ENCODE results near the gene SLC66A2. TPM values are rescaled to one million over a fixed set of nuclear protein-coding genes. Genes with fewer than 3 reads are reported as not detected.

SLC66A2 gene
- total RNA-seq, 1 donor from 2014 or later: 65.2 TPM

DNA sequence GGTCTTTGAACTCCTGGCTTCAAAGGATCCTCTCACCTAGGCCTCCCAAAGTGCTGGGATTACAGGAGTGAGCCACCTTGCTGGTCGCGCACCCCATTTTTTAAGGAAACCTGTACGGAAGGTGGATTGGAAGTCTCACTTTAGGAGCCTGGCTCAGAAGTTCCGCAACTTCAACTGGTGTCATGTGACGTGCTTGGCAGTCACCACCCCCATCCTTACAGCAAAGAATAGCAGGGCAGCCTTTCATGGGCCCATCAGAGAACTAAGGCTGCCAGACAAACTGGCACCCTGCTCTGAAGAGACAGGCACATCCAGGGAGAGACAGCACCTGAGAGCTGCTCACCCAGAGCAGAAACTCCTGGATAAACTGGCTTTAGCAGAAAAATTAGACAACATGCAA lies 3.3 kb upstream of the SLC66A2 start:
- peak; percentile 51 for DNase-seq (ENCODE audit: low spot score)
- no peak for ATAC-seq
- intact Hi-C loops (cut with DNase I): no loop called here

- intact Hi-C loops (cut with DNase I): no loop called here
- peak; percentile 22 for DNase-seq (ENCODE audit: low spot score)
- no peak for ATAC-seq
Observed at GRCh38 chr18:79953971-79954651, 2.7 kb upstream of the SLC66A2 start.

DNA sequence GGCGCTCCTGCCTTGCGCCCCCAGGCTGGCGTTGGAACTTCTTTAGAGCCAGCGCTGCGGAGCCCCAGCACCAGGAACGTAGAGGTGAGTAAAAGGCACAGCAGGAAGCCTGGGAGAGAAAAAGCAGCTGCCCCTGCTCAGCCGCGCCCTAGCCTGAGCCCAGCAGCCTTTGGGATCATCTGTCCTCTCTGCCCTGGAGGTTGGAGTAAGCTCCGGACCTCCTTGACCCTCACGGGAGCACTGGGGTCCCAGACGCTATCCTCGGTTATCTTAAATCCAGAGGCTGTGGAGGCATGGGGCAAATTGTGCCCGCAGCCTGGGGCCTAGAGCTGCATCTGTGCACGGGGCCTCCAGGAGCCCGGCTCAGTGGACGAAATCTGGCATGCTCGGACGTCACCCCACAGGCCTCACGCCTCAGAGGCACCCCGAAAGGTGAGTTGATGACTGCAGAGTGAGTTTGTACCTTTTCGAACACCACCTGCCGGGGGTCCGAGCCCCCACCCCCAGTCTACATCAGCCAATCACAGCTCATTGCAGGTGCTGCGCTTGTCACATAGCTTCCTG lies 1.6 kb upstream of the SLC66A2 start:
- intact Hi-C loops (cut with DNase I): no loop called here
- ATAC-seq (no peak), DNase-seq (ENCODE audit: low spot score) (peak; percentile 54)

DNA sequence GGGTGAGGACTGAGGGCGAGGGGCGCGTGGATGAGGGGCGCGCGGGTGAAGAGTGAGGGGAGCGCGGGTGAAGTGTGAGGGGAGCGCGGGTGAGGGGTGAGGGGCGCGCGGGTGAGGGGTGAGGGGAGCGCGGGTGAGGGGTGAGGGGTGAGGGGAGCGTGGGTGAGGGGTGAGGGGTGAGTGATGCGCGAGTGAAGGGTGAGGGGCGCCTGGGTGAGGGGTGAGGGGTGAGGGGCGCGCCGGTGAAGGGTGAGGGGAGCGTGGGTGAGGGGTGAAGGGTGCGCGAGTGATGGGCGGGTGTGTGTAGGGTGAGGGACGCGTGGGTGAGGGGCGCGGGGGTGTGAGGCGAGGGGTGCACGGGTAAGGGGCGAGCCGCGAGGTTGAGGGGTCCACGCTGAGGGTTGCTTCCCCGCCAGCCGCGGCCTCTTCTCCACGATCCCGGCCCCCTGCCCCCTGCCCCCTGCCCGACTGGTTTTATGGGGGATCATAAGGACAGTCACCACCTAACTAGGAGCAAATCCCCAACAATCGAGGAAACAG lies 1.1 kb upstream of the SLC66A2 start:
- ATAC-seq: peak; percentile 7
- peak; percentile 62 for DNase-seq (ENCODE audit: low spot score)
- intact Hi-C loops (cut with DNase I): no loop called here

DNA sequence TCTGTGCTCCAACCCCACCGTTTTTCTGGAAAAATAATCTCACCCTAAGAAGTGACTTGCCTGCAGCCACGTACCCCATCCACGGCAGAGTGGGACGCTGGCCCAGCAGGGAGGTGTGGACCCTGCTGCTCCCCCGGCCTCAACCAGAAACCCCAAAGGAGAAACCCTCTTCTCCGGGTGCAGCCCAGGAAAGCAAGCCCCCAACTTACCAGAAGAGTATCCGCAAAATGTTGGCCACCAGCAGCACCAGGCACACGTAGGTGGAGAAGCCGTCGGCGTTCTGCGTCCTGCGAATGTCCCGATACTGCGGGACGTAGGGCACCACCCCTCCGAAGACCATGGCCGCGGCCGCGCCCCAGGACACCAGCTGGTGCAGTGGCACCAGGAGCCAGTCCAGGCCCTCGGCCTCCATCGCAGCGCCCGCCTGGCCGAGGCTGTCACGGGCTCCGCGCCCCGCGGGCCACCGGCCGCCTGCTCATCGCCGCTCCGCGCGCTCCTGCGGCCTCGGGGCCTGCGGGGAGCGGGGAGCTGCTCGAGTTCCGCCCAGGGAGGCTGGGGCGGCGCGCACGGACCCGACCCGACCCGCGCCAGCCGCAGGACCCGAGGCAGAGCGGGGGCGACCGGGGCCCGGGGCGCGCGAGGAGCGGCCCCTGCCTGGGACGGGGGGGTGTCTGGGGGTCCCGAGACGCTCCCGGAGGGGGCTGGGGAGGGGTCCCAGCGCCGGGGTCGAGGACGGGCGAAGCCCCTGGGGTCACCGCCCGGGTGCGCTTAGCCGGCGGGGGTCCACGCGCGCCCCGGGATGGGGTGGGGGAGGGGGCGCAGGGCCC lies 725 bp downstream of the SLC66A2 start:
- intact Hi-C loops (cut with DNase I): no loop called here
- peak; percentile 16 for ATAC-seq
- peak; percentile 69 for DNase-seq (ENCODE audit: low spot score)

- intact Hi-C loops (cut with DNase I): no loop called here
- DNase-seq (ENCODE audit: low spot score) (peak; percentile 62), ATAC-seq (no peak)
Observed at GRCh38 chr18:79949697-79950487, 1.6 kb downstream of the SLC66A2 start.

- peak; percentile 52 for DNase-seq (ENCODE audit: low spot score)
- no peak for ATAC-seq
- intact Hi-C loops (cut with DNase I): no loop called here
Observed at GRCh38 chr18:79948719-79949411, 2.6 kb downstream of the SLC66A2 start.

- DNase-seq (ENCODE audit: low spot score): peak; percentile 52
- intact Hi-C loops (cut with DNase I): no loop called here
- ATAC-seq: no peak
Observed at GRCh38 chr18:79947881-79948610, 3.4 kb downstream of the SLC66A2 start.

DNA sequence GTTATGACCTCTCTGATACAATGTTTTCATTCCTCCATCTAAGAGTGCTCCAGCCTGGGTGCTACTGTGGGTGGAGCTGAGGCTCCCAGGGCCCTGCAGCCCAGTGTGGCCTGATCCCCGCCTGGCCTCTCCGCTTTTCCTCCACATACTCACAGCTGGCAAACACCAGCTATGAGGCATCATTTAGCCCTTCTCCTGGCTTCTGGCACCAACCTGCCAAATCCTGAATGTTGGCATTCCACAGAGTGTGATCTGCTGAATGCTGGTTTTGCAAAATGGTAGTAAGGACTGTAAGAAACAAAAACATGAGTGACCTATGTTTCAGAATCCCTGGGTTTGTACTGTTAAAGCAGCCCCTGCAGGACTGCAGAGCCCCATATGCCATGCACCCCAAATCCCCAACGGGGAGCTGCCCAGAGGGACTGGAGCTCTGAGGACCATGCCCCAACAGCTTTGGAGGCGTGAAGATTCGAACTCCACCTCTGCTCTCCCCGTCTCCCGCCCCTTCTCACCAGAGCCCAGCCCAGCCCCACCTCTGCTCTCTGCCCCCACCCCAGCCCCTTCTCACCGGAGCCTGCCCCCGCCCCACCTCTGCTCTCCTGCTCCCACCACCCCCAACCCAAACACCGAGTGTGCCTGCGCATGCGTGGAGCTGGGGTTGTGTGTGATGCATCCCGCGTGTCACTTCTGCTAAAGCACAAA lies 4.2 kb downstream of the SLC66A2 start:
- intact Hi-C loops (cut with DNase I): no loop called here
- DNase-seq (ENCODE audit: low spot score) (peak; percentile 52), ATAC-seq (no peak)

DNA sequence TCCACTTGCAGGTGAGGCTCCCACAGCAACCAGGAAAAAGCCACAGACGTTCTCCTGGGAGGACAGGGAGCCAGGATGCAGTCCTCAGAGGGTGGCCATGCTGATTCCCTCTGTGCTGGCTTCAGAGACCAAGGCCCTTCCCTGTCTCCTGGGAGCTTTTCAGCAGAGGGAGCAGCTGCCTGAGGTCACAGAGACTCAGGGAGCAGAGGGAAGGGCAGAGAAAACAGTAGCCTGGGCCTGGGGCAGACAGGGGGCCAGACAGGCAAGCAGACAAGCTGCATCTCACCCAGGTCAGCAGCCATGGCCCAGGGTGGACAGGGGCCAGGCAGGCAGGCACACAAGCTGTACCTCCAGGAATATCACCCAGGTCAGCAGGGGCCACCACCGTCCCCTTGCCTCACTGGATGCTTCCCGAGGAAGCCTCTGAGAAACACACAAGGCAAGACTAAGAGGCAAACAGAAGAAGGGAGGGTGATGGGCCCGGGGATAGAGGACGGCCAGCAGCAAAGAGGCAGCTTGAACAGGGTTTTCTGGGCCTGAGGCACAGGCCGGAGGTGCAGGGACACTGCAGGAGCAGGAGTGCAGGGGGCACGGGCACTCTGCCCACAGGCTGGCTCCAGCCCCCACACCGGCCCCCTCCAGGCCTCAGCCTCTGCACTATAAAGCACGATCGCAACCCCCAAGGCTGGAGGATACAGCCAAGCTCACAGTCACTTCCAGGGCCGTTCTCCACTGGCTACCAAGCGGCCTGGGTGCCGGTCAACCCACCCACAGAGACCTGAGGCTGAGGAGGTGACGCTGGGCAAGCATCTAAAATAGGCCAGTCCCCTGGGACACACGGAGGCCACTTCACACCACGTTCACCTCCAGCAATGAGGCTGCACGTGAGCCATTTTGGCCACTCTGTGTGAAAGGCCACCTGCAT lies 6.1 kb downstream of the SLC66A2 start:
- peak; percentile 40 for DNase-seq (ENCODE audit: low spot score)
- ATAC-seq: no peak
- intact Hi-C loops (cut with DNase I): no loop called here

DNA sequence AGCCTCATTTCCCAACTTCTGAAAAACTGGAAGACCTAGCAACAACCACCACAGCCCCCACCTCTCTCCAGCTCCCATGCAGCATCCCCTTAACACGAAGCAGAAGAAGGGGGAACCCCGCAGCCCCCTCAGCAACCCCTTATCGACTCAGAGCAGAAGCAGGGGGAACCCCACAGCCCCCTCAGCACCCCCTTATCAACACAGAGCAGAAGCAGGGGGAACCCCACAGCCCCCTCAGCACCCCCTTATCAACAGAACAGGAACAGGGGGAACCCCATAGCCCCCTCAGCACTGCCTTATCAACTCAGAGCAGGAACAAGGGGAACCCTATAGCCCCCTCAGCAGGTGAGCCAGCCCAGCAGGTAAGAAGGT lies 6.7 kb downstream of the SLC66A2 start:
- no peak for ATAC-seq
- intact Hi-C loops (cut with DNase I): no loop called here
- peak; percentile 46 for DNase-seq (ENCODE audit: low spot score)

- ATAC-seq (peak; percentile 20), DNase-seq (ENCODE audit: low spot score) (peak; percentile 53)
- intact Hi-C loops (cut with DNase I): no loop called here
Observed at GRCh38 chr18:79944126-79944731, 7.2 kb downstream of the SLC66A2 start.

- intact Hi-C loops (cut with DNase I): no loop called here
- ATAC-seq (no peak), DNase-seq (ENCODE audit: low spot score) (peak; percentile 54)
Observed at GRCh38 chr18:79943608-79944125, 7.8 kb downstream of the SLC66A2 start.

GRCh38 chr18:79942786-79943607 lies 8.5 kb downstream of the SLC66A2 start:
- peak; percentile 51 for DNase-seq (ENCODE audit: low spot score)
- intact Hi-C loops (cut with DNase I): no loop called here
- ATAC-seq: peak; percentile 55

GRCh38 chr18:79942211-79942610 lies 9.2 kb downstream of the SLC66A2 start:
- intact Hi-C loops (cut with DNase I): no loop called here
- no peak for ATAC-seq
- no peak for DNase-seq (ENCODE audit: low spot score)
